ENCODE measurements around the gene SPHK1.
"Not testable (repeated sequence)": the region's sequence is repeated elsewhere in the genome, so short reads cannot be mapped to it uniquely, and the experiment has no call there.

SPHK1 gene, protein sequence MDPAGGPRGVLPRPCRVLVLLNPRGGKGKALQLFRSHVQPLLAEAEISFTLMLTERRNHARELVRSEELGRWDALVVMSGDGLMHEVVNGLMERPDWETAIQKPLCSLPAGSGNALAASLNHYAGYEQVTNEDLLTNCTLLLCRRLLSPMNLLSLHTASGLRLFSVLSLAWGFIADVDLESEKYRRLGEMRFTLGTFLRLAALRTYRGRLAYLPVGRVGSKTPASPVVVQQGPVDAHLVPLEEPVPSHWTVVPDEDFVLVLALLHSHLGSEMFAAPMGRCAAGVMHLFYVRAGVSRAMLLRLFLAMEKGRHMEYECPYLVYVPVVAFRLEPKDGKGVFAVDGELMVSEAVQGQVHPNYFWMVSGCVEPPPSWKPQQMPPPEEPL

GRCh38 chr17:76384222-76384986 lies at the start of gene SPHK1:
TSS of gene SPHK1 (plus strand) at chr17:76384609. CDS start at chr17:76385645, 1,036 bp downstream.
- H3K4me3 ChIP-seq (ENCODE audit: low read depth, low read length) = peak within 1 kb of the TSS; percentile 71
- DNase-seq (ENCODE audit: low read depth) = peak; percentile 62

- H3K4me3 ChIP-seq (ENCODE audit: low read depth, low read length) = no peak overlapping the region
- DNase-seq (ENCODE audit: low read depth) = no peak
Measured at GRCh38 chr17:76335716-76336381, 48.6 kb upstream of the SPHK1 start.

DNA sequence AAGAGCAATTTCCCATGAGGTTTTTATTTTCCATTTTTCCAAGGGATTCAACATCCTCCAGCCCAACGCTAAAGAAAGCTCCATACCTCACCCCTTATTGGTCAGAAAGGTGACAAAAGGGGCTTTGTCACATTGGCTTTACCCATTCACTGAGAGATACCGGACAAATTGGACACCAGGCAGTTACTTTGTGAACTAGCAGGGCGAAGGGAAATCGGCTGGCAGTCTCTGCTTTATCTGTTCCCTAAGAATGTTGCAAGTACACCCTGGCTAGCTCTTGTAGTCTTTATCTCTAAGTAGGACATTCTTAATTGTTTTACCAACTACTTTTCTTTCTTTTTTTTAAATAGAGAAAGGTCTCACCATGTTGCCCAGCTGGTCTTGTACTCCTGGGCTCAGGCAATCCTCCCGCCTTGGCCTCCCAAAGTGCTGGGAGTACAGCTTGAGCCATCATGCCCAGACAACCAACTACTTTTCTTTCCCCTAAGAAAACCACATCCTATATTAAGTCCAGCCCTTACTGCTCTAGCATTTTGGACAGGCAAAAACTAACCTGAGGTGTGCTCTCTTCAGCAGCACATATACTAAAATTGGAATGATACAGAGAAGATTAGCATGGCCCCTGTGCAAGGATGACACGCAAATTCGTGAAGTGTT lies 47.5 kb upstream of the SPHK1 start:
- no peak for DNase-seq (ENCODE audit: low read depth)
- no peak overlapping the region for H3K4me3 ChIP-seq (ENCODE audit: low read depth, low read length)

GRCh38 chr17:76337413-76337777 lies 47.0 kb upstream of the SPHK1 start:
- DNase-seq (ENCODE audit: low read depth) = no peak

DNA sequence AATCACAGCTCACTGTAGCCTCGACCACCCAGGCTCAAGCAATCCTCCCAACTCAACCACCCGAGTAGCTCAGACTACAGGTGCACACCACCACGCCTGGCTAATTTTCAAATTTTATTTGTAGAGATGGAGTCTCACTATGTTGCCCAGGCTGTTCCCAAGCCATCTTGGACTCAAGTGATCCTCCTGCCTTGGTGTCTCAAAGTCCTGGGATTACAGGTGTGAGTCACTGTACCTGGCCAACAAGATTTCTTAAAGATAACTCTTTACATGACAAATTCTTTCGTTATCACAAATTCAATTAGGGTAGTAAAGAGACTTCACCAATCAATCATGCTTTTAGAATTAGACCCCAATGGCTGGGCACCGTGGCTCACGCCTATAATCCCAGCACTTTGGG lies 43.1 kb upstream of the SPHK1 start:
- DNase-seq (ENCODE audit: low read depth) = no peak
- H3K4me3 ChIP-seq (ENCODE audit: low read depth, low read length) = no peak overlapping the region

More at GRCh38 chr17:76337413-76337777, 47.0 kb upstream of the SPHK1 start:
- no peak overlapping the region for H3K4me3 ChIP-seq (ENCODE audit: low read depth, low read length)

DNA sequence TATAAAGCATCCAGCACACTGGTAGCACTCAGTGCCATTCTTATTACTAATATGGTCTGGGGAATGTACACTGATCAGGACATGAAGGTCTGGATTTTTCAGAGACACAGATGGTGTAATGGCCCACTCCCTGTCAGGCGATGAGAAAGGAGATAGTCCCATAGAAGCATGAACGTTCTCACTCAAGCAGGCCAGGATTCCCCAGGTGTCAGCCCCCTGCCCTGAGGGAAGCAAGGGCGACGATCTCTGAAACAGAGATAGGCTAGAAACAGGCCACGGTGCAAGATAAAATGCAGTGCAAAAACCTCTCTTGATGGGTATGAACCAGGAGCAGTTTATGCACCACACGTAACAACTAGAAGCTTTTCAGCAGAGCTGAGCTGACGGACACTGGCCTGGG lies 41.3 kb upstream of the SPHK1 start:
- no peak for DNase-seq (ENCODE audit: low read depth)
- H3K4me3 ChIP-seq (ENCODE audit: low read depth, low read length) = no peak overlapping the region

DNA sequence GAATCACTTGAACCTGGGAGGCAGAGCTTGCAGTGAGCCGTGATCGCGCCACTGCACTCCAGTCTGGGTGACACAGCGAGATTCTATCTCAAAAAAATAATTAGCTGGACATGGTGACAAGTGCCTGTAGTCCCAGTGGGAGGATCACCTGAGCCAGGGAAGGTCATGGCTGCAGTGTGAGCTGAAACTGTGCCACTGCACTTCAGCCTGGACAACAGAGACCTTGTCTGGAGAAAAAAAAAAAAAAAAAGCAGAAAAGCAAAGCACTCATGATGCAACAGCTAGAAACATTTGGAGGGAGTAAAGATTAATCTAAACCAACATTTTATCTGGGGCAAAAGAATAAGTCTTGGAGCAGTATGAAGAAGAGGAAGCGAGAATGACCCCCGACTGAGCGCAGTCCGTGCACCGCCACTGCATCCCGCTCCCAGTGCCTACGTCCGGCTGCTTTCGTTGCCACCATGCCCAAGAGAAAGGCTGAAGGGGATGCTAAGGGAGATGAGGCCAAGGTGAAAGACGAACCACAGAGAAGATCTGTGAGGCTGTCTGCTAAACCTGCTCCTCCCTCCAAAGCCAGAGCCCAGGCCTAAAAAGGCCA lies 38.9 kb upstream of the SPHK1 start:
- peak; percentile 4 for DNase-seq (ENCODE audit: low read depth)

DNA sequence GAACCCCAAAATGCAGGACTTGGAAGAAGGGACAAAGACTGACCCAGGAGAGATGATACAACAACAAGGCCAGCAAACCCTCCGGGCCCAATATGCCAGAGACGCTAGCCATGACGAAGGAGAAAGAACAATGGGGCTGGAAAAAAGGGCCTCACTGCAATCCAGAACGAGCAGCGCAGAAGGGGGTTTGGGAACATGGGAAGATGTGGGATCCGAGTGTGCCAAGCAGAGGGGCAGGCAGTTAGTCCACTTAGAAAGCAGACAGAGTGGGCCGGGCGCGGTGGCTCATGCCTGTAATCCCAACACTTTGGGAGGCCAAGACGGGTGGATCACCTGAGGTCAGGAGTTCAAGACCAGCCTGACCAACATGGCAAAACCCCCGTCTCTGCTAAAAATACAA lies 37.5 kb upstream of the SPHK1 start:
- H3K4me3 ChIP-seq (ENCODE audit: low read depth, low read length); DNase-seq (ENCODE audit: low read depth): not testable (repeated sequence)

More for the DNA sequence above, 38.9 kb upstream of the SPHK1 start:
- no peak overlapping the region for H3K4me3 ChIP-seq (ENCODE audit: low read depth, low read length)

GRCh38 chr17:76350463-76350862 lies 33.9 kb upstream of the SPHK1 start:
- H3K4me3 ChIP-seq (ENCODE audit: low read depth, low read length) = no peak overlapping the region
- DNase-seq (ENCODE audit: low read depth) = no peak

DNA sequence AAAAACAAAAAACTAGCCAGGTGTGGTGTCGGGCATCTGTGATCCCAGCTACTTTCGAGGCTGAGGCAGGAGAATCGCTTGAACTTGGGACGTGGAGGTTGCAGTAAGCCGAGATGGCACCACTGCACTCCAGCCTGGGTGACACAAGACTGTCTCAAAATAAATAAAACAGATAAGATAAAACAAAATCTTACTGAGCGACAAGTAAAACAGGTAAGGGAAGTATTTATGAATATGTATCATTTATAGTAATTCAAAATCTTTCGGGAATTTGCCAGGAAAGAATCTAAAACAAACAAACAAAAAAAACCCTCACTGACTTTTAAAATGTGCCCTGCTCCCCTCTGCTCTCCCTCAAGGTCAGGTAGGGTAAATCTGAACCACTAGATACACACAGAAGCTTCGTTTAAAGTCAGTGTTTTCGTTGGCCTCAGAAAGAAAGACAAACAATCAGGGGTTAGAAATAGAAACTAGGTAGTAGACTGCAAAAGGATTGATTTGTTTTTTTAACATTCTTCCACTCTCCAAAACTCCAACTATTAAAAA lies 32.8 kb upstream of the SPHK1 start:
- no peak for DNase-seq (ENCODE audit: low read depth)
- no peak overlapping the region for H3K4me3 ChIP-seq (ENCODE audit: low read depth, low read length)

- DNase-seq (ENCODE audit: low read depth) = no peak
- peak overlapping the region; percentile 83 for H3K4me3 ChIP-seq (ENCODE audit: low read depth, low read length)
Measured at GRCh38 chr17:76353004-76353598, 31.3 kb upstream of the SPHK1 start.

DNA sequence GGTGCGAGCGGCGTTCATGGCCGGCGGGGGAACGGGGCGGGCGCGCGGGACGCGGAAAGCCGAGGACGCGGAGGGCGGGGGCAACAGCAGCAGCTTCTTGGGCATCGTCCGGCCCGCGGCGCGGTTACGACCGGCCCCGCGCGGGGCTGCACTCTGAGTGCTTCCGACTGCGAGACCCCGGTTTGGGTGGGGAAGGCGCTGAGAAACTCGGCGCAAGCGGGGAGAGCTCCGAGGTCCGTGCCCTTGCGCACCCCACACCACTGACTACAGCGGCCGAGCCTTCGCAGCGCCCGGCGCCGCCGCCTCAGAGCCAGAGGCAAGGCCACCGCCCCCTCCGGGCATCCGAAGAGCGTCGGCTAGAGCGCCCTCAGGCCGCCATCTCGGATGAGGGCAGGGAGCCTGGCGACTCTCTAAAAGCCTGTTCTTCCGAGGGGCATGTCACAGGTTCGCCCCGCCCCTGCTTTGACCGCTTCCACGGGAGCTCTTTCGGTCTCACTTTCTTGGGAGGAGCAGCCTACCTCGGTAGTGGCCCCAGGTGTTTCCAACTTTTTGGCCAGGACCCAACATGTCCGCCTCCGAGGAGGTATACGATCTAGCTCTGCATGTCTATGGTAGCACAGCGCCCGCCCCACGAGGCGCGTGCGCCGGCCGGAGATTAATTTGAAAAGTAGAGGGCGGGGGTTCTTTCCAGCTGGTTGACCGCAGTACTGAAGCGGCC lies 30.7 kb upstream of the SPHK1 start, which contains the start of gene PRPSAP1:
PRPSAP1 (minus strand) TSS at position 318 of the 718 bp plus-strand sequence; CDS start at position 105, 213 bp downstream.
- H3K4me3 ChIP-seq (ENCODE audit: low read depth, low read length) = peak within 1 kb of the TSS; percentile 83
- peak; percentile 70 for DNase-seq (ENCODE audit: low read depth)

DNA sequence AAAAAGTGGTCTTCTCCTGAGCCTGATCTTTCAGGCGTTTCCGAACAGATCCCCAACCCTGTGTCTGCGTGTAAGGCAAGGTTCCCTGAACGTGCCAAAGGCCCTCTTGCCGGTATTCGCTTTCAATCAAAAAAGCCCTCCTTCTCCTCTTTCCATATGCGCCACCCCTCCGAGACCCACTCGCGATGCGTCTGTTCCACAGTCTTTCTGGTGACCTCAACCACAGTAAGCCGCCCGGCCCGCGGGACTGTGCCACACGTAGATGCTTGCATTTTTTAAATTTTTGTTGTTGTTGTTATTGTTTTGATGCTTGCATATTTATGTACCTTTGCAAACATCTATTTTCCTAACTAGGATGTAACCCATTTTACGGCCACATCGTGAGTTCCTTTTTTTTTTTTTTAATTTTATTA lies 30.1 kb upstream of the SPHK1 start:
- H3K4me3 ChIP-seq (ENCODE audit: low read depth, low read length) = peak overlapping the region; percentile 83
- DNase-seq (ENCODE audit: low read depth) = no peak

DNA sequence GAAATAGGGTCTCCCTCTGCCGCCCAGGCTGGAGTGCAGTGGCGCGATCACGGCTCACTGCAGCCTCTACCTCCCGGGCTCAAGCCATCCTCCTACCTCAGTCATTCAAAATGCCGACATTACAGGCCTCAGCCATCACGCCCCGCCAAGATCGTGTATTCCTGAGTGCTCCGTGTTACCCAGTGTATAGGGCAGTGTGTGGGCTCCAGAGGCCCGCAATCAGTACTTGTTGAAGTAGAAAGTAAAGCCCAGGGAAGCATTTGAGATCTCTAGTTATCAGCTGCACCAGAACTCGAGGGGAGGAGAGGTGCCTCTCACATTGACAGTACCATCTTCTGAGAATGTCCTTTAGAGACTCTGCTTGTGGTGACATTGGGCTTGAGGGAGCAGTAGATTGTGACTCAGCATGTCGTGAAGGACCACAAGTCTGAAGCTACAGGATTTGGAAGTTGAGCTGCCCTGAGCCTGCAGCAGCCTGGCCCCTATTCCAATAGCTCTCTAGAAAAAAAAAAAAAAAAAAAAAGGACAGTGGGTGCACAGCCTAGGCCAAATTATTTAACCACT lies 29.6 kb upstream of the SPHK1 start:
- no peak for DNase-seq (ENCODE audit: low read depth)
- no peak overlapping the region for H3K4me3 ChIP-seq (ENCODE audit: low read depth, low read length)

GRCh38 chr17:76356803-76357456 lies 27.5 kb upstream of the SPHK1 start:
- no peak overlapping the region for H3K4me3 ChIP-seq (ENCODE audit: low read depth, low read length)
- DNase-seq (ENCODE audit: low read depth) = no peak

DNA sequence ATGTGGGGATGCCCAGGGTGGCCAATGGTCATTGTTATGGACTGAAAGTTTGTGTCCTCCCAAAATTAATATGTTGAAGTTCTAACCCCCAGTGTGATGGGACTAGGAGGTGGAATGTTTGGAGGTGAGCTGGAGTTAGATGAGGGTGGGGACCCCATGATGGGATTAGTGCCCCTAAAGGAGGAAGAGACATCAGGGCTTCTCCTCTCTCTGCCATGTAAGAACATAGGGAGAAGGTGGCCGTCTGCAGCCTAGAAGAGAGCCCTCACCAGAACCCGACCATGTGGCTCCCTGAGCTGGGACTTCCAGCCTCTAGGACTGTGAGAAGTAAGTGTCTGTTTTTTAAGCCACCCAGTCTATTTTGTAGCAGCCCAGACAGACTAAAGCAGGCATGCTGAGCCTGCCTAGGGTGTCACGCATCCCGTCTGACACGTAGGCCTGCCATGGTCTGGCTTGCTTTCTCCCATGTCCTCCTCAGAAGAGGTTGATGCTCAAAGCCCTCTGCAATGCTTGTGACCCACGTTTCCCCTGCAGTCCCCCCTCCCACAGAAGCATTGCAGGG lies 26.7 kb upstream of the SPHK1 start:
- no peak overlapping the region for H3K4me3 ChIP-seq (ENCODE audit: low read depth, low read length)
- DNase-seq (ENCODE audit: low read depth) = no peak

DNA sequence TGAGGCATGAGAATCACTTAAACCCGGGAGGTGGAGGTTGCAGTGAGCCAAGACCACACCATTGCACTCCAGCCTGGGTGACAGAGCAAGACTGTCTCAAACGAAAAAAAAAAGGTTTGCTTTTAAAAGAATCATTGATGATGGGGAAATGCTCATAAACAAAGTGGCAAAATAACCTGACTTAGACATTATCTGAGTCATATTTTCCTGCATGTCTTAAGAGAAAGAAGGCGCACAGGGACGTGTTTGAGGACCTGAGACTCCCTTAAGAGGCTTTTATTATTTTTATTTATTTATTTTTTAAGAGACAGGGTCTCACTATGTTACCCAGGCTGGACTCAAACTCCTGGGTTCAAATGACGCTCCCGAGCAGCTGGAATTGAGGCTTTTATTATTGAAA lies 25.0 kb upstream of the SPHK1 start:
- no peak overlapping the region for H3K4me3 ChIP-seq (ENCODE audit: low read depth, low read length)
- no peak for DNase-seq (ENCODE audit: low read depth)
